HFFc6 (cell line): ENCODE measurements around the gene RPS6KA1. TPM values are rescaled to one million over a fixed set of nuclear protein-coding genes. Genes with fewer than 3 reads are reported as not detected.
"Not testable (repeated sequence)": the region's sequence is repeated elsewhere in the genome, so short reads cannot be mapped to it uniquely, and the experiment has no call there.

Source experiments
- DNase-seq: peaks from one replicate; pipeline ENCODE4 v3.0.0-alpha.2; 2018
- H3K27ac Mint-ChIP-seq: 2 replicates; pipeline ENCODE4 v1.8.0; 2020; ENCODE audit warnings: mild to moderate bottlenecking, mixed read lengths
- H3K27me3 Mint-ChIP-seq: 2 replicates; pipeline ENCODE4 v1.8.0; 2021; ENCODE audit warnings: mild to moderate bottlenecking, moderate library complexity, mixed read lengths; ENCODE audit not compliant: insufficient read depth
- H3K36me3 Mint-ChIP-seq: 2 replicates; pipeline ENCODE4 v1.8.0; 2021; ENCODE audit warnings: low read depth, mixed read lengths
- H3K4me1 Mint-ChIP-seq: 2 replicates; pipeline ENCODE4 v1.8.0; 2020; ENCODE audit warnings: low read depth, mixed read lengths
- H3K4me3 Mint-ChIP-seq: 2 replicates; pipeline ENCODE4 v1.8.0; 2020; ENCODE audit warnings: mild to moderate bottlenecking, moderate library complexity, mixed read lengths
- H3K9me3 Mint-ChIP-seq: 2 replicates; pipeline ENCODE4 v1.8.0; 2020; ENCODE audit warnings: mild to moderate bottlenecking, mixed read lengths
- total RNA-seq, 6 experiments: library from RNA; stranded (reverse); fragmentation: NEBNext Ultra II Directional; extraction: Animal tissue kit (Norgen Biotek cat#: 25700); gene quantifications; 2 replicates in 1 of 6; 3 replicates in 5 of 6; pipeline ENCODE4 v1.2.3, GENCODE V29; 2021
- TF ChIP-seq, protein P1 (sequence below): fragments of 200-600 bp; sonication (generic); IDR thresholded peaks from 2 replicates; pipeline ENCODE4 v1.5.0; 2021; ENCODE audit warnings: antibody characterized with exemption, mild to moderate bottlenecking

The RPS6KA1 gene
- total RNA-seq, 6 experiments from 2014 or later = 1.5 to 2.6 (median 1.7) TPM

GRCh38 chr1:26603856-26604255 lies 74.3 kb downstream of the RPS6KA1 start:
- Mint-ChIP-seq H3K4me3 (no peak overlapping the region), H3K4me1 (peaks cover 12% of the 10 kb centered on the region)

DNA sequence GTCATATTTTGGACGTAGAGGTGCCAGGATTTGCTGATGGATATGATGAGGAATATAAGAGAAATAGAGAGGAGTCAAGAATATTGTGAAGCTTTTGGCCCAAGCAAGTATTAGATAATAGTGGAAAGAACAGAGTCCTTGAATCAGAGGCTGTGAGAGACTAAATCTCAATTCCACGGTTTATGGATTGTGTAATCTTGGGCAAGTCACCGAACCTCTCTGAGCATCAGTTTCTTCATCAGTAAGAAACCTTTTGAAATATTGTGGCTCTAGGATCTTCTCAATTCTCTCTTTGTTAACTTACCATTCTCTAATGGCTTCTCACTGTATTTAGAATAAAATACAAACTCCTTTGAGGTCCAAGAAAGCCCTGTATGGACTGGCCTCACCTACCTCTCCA lies 77.6 kb downstream of the RPS6KA1 start:
- Mint-ChIP-seq H3K36me3 (no peaks in the 10 kb centered on the region), H3K4me3 (no peak overlapping the region), H3K9me3 (no peaks in the 10 kb centered on the region), H3K4me1 (peaks cover 9% of the 10 kb centered on the region), H3K27me3 (no peaks in the 10 kb centered on the region; the same call in none of the 2 replicates), H3K27ac (no peak overlapping the region)
- TF ChIP-seq, protein P1, sequence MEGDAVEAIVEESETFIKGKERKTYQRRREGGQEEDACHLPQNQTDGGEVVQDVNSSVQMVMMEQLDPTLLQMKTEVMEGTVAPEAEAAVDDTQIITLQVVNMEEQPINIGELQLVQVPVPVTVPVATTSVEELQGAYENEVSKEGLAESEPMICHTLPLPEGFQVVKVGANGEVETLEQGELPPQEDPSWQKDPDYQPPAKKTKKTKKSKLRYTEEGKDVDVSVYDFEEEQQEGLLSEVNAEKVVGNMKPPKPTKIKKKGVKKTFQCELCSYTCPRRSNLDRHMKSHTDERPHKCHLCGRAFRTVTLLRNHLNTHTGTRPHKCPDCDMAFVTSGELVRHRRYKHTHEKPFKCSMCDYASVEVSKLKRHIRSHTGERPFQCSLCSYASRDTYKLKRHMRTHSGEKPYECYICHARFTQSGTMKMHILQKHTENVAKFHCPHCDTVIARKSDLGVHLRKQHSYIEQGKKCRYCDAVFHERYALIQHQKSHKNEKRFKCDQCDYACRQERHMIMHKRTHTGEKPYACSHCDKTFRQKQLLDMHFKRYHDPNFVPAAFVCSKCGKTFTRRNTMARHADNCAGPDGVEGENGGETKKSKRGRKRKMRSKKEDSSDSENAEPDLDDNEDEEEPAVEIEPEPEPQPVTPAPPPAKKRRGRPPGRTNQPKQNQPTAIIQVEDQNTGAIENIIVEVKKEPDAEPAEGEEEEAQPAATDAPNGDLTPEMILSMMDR = no peak
- DNase-seq = no peak

More at GRCh38 chr1:26603856-26604255, 74.3 kb downstream of the RPS6KA1 start:
- TF ChIP-seq, protein P1 = no peak
- Mint-ChIP-seq H3K36me3 (no peaks in the 10 kb centered on the region), H3K27me3 (no peaks in the 10 kb centered on the region), H3K27ac (no peak overlapping the region), H3K9me3 (no peaks in the 10 kb centered on the region)
- no peak for DNase-seq

GRCh38 chr1:26608895-26609294 lies 79.3 kb downstream of the RPS6KA1 start:
- Mint-ChIP-seq H3K36me3 (no peaks in the 10 kb centered on the region), H3K27me3 (no peaks in the 10 kb centered on the region; the same call in none of the 2 replicates), H3K9me3 (no peaks in the 10 kb centered on the region), H3K4me3 (no peak overlapping the region), H3K27ac (no peak overlapping the region), H3K4me1 (no peaks in the 10 kb centered on the region)
- TF ChIP-seq, protein P1 = no peak
- no peak for DNase-seq

GRCh38 chr1:26610781-26611180 lies 81.2 kb downstream of the RPS6KA1 start:
- no peak overlapping the region for H3K4me3 Mint-ChIP-seq
- no peaks in the 10 kb centered on the region for H3K36me3 Mint-ChIP-seq
- no peak overlapping the region for H3K27ac Mint-ChIP-seq
- no peaks in the 10 kb centered on the region for H3K9me3 Mint-ChIP-seq
- TF ChIP-seq, protein P1 = no peak
- H3K4me1 Mint-ChIP-seq = no peaks in the 10 kb centered on the region
- no peak for DNase-seq
- H3K27me3 Mint-ChIP-seq = no peaks in the 10 kb centered on the region; the same call in none of the 2 replicates

DNA sequence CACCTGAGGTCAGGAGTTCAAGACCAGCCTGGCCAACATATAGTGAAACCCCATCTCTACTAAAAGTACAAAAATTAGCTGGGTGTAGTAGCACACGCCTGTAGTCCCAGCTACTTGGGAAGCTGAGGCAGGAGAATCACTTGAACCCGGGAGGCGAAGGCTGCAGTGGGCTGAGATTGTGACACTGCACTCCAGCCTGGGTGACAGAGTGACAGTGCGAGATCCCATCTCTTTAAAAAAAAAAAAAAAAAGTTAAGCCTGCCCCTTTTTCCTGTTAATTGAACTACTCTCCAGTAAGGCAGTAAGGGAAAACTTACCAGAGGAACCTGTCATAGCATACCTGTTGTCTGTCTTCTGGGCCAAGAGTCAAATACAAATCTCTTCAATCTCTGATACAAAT lies 83.1 kb downstream of the RPS6KA1 start:
- not testable (repeated sequence) for H3K27me3 Mint-ChIP-seq, H3K9me3 Mint-ChIP-seq, H3K4me1 Mint-ChIP-seq, H3K4me3 Mint-ChIP-seq, DNase-seq, H3K36me3 Mint-ChIP-seq, H3K27ac Mint-ChIP-seq

DNA sequence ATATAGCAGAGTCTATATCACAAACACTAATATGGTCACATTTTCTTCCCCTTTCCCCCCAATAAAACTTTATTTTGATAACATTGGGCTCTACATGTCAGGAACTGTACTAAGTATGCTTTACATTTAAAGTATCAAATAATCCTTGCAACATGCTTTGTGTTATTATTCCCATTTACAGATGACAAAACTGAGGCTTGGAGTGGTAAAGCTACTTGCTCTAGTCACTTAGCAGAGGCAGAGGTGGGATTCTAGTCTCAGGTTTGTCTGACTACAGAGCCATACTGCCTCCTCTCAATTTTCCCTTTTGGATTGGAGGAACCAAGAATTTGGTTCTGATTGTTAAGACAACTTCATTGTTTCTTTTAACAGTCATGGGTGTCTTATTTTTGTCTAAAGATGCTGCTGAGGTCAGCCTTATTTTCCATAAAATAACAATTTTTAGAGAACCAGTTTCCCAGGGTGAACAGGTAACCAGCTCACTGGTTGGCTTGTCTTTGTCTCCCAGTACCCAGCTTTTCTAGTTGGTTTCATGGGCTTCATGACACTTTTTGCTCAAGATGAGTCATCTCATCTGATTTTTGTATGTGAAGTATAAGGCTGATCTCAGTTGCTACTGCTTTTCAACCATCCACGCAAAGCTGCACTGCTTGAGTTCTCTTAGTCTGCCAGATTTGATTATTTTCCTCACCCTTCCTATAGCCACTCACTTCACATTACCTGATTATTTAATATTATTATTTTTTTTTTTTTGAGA lies 85.3 kb downstream of the RPS6KA1 start:
- H3K27me3 Mint-ChIP-seq = no peaks in the 10 kb centered on the region; the same call in none of the 2 replicates
- no peak for DNase-seq
- peaks cover 15% of the 10 kb centered on the region for H3K4me1 Mint-ChIP-seq
- no peaks in the 10 kb centered on the region for H3K36me3 Mint-ChIP-seq
- TF ChIP-seq, protein P1 = no peak
- no peak overlapping the region for H3K4me3 Mint-ChIP-seq
- no peak overlapping the region for H3K27ac Mint-ChIP-seq
- H3K9me3 Mint-ChIP-seq = no peaks in the 10 kb centered on the region
